Fibroblast of lung (primary cell): Measurements from ENCODE around the gene DERL3. TPM values are rescaled to one million over a fixed set of nuclear protein-coding genes. Genes with fewer than 3 reads are reported as not detected.
A peak's percentile ranks its signal among the peaks of the same experiment; 100 is the strongest.

ENCODE experiments used
- DNase-seq, 2 donors: peaks; one replicate each; pipeline versions ENCODE4 v3.0.0 to v3.0.0-alpha.2; 2010; ENCODE audit warnings: low read depth in 2 of 2
- H2AFZ ChIP-seq: 2 replicates; pipeline ENCODE4 v1.5.1; 2012; ENCODE audit warnings: low read length, control low read depth, inconsistent platforms
- H3K27ac ChIP-seq: 2 replicates; pipeline ENCODE4 v1.5.1; 2011; ENCODE audit warnings: low read length, control low read depth; ENCODE audit not compliant: insufficient read depth
- H3K27me3 ChIP-seq: 2 replicates; pipeline ENCODE4 v1.5.1; 2011; ENCODE audit warnings: mild to moderate bottlenecking, low read length; ENCODE audit not compliant: control insufficient read depth, insufficient read depth
- H3K36me3 ChIP-seq: 2 replicates; pipeline ENCODE4 v1.5.1; 2011; ENCODE audit warnings: low read length; ENCODE audit not compliant: control insufficient read depth, insufficient read depth
- H3K4me1 ChIP-seq: 2 replicates; pipeline ENCODE4 v1.5.1; 2011; ENCODE audit warnings: low read length; ENCODE audit not compliant: control insufficient read depth, insufficient read depth; ENCODE audit errors: extremely low read depth
- H3K4me2 ChIP-seq: 2 replicates; pipeline ENCODE4 v1.5.1; 2011; ENCODE audit warnings: low read length, control low read depth; ENCODE audit not compliant: insufficient read depth; ENCODE audit errors: extremely low read depth
- H3K4me3 ChIP-seq, 4 experiments: fragments of 200-600 bp in 1 of 4; sonication (generic) in 1 of 4; replicated peaks in 1 of 4; 2 replicates each; pipeline ENCODE4 v1.5.1; 2011 to 2016; ENCODE audit warnings: low read length in 4 of 4, low read depth in 3 of 4, mild to moderate bottlenecking in 3 of 4, control low read depth in 2 of 4, inconsistent platforms in 1 of 4, mixed read lengths in 1 of 4; ENCODE audit not compliant: insufficient read depth in 1 of 4; ENCODE audit errors: control extremely low read depth in 1 of 4
- H3K79me2 ChIP-seq: 2 replicates; pipeline ENCODE4 v1.5.1; 2012; ENCODE audit warnings: mild to moderate bottlenecking, low read length, inconsistent platforms; ENCODE audit not compliant: control insufficient read depth, insufficient read depth
- H3K9ac ChIP-seq: 2 replicates; pipeline ENCODE4 v1.5.1; 2011; ENCODE audit warnings: mild to moderate bottlenecking, low read length, control low read depth; ENCODE audit not compliant: insufficient read depth
- H3K9me3 ChIP-seq: 2 replicates; pipeline ENCODE4 v1.5.1; 2012; ENCODE audit warnings: low read depth, low read length; ENCODE audit not compliant: control insufficient read depth, insufficient read depth
- H4K20me1 ChIP-seq: 2 replicates; pipeline ENCODE4 v1.5.1; 2011; ENCODE audit warnings: low read length; ENCODE audit not compliant: control insufficient read depth, insufficient read depth; ENCODE audit errors: extremely low read depth
- EZH2 ChIP-seq: IDR thresholded peaks from 2 replicates; pipeline ENCODE4 v1.5.1; 2012; ENCODE audit warnings: low read length, control low read depth, mild to moderate bottlenecking; ENCODE audit errors: missing control alignments
- polyA plus RNA-seq, 2 donors: library from polyadenylated mRNA; depleted of rRNA in 1 of 2; stranded (reverse) in 1 of 2; unstranded in 1 of 2; fragments of >200 nt; gene quantifications; 2 replicates each; pipeline ENCODE4 v1.2.1, GENCODE V29; 2011 to 2012; ENCODE audit warnings: missing spikeins in 1 of 2
- total RNA-seq: library from RNA; depleted of rRNA; stranded (reverse); fragments of >200 nt; gene quantifications from 2 replicates; pipeline ENCODE4 v1.2.1, GENCODE V29; 2014
- TF ChIP-seq, protein P1 (sequence below), 2 donors: IDR thresholded peaks in 1 of 2; conservative IDR thresholded peaks in 1 of 2; 1 replicate in 1 of 2; 2 replicates in 1 of 2; pipeline ENCODE4 v1.5.1; 2011 to 2012; ENCODE audit warnings: low read length in 2 of 2, control low read depth in 1 of 2, inconsistent platforms in 1 of 2, low read depth in 1 of 2, mild to moderate bottlenecking in 1 of 2

Gene DERL3
- total and polyA plus RNA-seq, 2 donors (not counting 1 experiment from before 2014, with no cell fraction given) = 0.42 to 0.50 TPM

DNA sequence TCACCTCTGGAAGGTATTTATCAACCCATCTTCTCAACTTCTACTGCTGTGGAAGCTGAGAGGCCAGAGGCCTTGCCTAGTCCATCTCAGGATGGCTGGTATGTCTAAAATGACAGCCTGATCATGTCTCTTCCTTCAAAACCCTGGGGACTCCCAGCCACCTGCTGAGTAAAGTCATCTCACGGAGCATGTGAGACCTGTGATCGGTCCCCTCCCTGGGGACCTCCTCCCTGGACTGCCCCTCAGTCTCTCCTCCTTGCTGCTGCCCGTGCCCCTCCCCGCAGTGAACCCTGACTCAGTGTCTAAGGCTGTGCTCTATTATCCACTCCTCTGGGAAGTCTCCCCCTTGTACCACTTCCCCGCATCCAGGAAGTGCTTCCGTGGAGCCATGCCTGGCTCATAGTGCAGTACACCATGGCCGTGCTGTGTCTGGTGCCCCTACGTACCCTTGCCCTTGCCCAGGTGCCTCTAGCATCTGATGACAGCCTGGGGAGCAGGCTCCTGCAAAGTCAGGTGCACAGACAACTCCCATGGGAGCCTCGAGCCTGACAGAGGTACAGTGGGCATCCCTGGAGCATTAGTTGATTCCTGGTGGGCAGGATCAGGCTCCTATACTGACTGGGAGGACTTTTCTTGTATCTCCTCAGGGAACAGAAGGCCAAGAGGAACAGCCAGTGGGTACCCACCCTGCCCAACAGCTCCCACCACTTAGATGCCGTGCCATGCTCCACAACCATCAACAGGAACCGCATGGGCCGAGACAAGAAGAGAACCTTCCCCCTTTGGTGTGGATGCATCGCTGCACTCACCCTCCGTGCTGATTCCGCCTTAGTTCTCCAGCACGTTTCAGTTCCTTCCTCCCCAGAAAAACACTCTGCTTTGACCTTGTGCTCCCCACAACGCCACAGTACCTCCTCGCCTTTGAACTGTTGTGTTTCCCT is 38.2 kb downstream of the DERL3 start:
- no peaks in the 10 kb centered on the region for H3K9me3 ChIP-seq
- H3K27ac ChIP-seq = no peak overlapping the region
- H3K4me3 ChIP-seq = no peak overlapping the region
- H3K4me1 ChIP-seq = no peaks in the 10 kb centered on the region
- H3K27me3 ChIP-seq = no peaks in the 10 kb centered on the region
- no peak overlapping the region for H3K4me2 ChIP-seq
- no peaks in the 10 kb centered on the region for H4K20me1 ChIP-seq
- no peak overlapping the region for H2AFZ ChIP-seq
- H3K79me2 ChIP-seq = no peaks in the 10 kb centered on the region
- H3K36me3 ChIP-seq = peaks cover 34% of the 10 kb centered on the region
- DNase-seq = no peak
- TF ChIP-seq, protein P1, sequence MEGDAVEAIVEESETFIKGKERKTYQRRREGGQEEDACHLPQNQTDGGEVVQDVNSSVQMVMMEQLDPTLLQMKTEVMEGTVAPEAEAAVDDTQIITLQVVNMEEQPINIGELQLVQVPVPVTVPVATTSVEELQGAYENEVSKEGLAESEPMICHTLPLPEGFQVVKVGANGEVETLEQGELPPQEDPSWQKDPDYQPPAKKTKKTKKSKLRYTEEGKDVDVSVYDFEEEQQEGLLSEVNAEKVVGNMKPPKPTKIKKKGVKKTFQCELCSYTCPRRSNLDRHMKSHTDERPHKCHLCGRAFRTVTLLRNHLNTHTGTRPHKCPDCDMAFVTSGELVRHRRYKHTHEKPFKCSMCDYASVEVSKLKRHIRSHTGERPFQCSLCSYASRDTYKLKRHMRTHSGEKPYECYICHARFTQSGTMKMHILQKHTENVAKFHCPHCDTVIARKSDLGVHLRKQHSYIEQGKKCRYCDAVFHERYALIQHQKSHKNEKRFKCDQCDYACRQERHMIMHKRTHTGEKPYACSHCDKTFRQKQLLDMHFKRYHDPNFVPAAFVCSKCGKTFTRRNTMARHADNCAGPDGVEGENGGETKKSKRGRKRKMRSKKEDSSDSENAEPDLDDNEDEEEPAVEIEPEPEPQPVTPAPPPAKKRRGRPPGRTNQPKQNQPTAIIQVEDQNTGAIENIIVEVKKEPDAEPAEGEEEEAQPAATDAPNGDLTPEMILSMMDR (conservative IDR thresholded peaks at IDR 0.05 in 1 of 2, IDR thresholded peaks at IDR 0.05 in 1 of 2; ENCODE audit: low read depth in 1 of 2, low read length in 2 of 2) = no peak
- H3K9ac ChIP-seq = no peak overlapping the region

DNA sequence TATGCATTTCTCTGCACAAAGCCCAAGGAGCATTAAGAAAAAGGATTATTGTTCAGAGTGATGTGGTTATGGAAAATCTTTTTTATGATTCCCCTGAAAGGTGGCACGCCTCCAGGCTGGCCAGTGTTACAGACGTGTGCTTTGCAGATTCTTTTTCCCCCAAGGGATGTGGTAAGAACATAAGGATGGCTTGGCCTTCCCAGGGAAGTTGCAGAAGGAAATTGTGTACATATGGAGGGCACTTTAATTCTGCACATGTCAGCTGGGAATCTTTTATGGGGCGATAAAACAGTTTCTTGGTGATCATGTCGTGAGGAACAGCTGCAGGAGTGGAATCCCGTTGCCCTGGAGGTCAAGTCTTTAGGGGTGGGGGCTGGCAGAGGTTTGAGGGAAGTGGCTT is 42.3 kb downstream of the DERL3 start:
- Histone ChIP-seq H3K4me3 (no peak overlapping the region), H4K20me1 (no peaks in the 10 kb centered on the region), H3K9me3 (no peaks in the 10 kb centered on the region), H3K4me2 (no peak overlapping the region), H3K4me1 (peaks cover 2% of the 10 kb centered on the region), H3K36me3 (peaks cover 22% of the 10 kb centered on the region), H3K9ac (no peak overlapping the region), H3K79me2 (peaks cover 14% of the 10 kb centered on the region), H2AFZ (no peak overlapping the region), H3K27me3 (no peaks in the 10 kb centered on the region), H3K27ac (no peak overlapping the region)
- TF ChIP-seq EZH2 = no peak
- TF ChIP-seq, protein P1 (conservative IDR thresholded peaks at IDR 0.05 in 1 of 2, IDR thresholded peaks at IDR 0.05 in 1 of 2; ENCODE audit: low read depth in 1 of 2, low read length in 2 of 2) = no peak
- DNase-seq = peak in 1 of 2 donors; percentile 39

DNA sequence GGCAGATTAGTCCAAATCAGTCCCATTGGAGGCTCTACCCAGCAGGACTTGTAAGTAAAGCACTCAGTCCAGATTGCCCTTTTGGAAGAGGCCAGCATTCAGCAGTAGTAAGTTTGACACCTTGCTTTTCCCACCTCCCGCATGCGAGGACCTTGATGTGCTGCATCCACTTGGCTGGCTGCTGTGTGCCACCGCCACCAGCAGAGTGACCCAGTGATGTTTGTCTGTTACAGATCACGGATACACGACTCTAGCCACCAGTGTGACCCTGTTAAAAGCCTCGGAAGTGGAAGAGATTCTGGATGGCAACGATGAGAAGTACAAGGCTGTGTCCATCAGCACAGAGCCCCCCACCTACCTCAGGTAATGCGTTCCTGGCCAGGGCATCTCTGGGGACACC is 45.5 kb downstream of the DERL3 start:
- Histone ChIP-seq H3K36me3 (peaks cover 8% of the 10 kb centered on the region), H3K9ac (no peak overlapping the region), H3K9me3 (no peaks in the 10 kb centered on the region), H3K27ac (no peak overlapping the region), H3K4me2 (no peak overlapping the region), H3K27me3 (no peaks in the 10 kb centered on the region), H4K20me1 (no peaks in the 10 kb centered on the region), H3K4me3 (no peak overlapping the region), H3K4me1 (peaks cover 7% of the 10 kb centered on the region), H3K79me2 (peaks cover 42% of the 10 kb centered on the region), H2AFZ (no peak overlapping the region)
- DNase-seq = no peak
- no peak for TF ChIP-seq EZH2
- TF ChIP-seq, protein P1 (conservative IDR thresholded peaks at IDR 0.05 in 1 of 2, IDR thresholded peaks at IDR 0.05 in 1 of 2; ENCODE audit: low read depth in 1 of 2, low read length in 2 of 2) = no peak
